Activated CD8-positive, alpha-beta memory T cell treated with anti-CD3 and anti-CD28 coated beads, Interleukin-2, amount 10 ng/mL, durations not matched to agents 7 days and 5 days (primary cell): ENCODE results near the gene COX4I2. TPM values are rescaled to one million over a fixed set of nuclear protein-coding genes. Genes with fewer than 3 reads are reported as not detected.

Source experiments
- ATAC-seq: fragments of 150-1000 bp; cut with Tn5 transposase; one replicate; pipeline ENCODE4 v1.10.0; 2021; ENCODE audit warnings: moderate library complexity
- CTCF ChIA-PET: fragments of 350-600 bp; sonication (Branson Sonifier 250); formaldehyde crosslinking; loops from one replicate; lab custom pipeline; 2021; ENCODE audit warnings: antibody characterized with exemption; lab: Charles Lee
- DNase-seq: peaks from one replicate; pipeline ENCODE4 v3.0.0-alpha.2; 2020
- H3K27ac Mint-ChIP-seq: one replicate; pipeline ENCODE4 v1.8.0; 2021; ENCODE audit warnings: mild to moderate bottlenecking, mixed read lengths
- H3K27me3 Mint-ChIP-seq: one replicate; pipeline ENCODE4 v1.8.0; 2021; ENCODE audit warnings: mixed read lengths
- H3K36me3 Mint-ChIP-seq: one replicate; pipeline ENCODE4 v1.8.0; 2021; ENCODE audit warnings: mild to moderate bottlenecking, mixed read lengths
- H3K4me1 Mint-ChIP-seq: one replicate; pipeline ENCODE4 v1.8.0; 2021; ENCODE audit warnings: mixed read lengths
- H3K4me3 Mint-ChIP-seq: one replicate; pipeline ENCODE4 v1.8.0; 2021; ENCODE audit warnings: mild to moderate bottlenecking, moderate library complexity, mixed read lengths
- H3K9me3 Mint-ChIP-seq: one replicate; pipeline ENCODE4 v1.8.0; 2022; ENCODE audit warnings: low read depth, mixed read lengths
- total RNA-seq, 2 experiments: library from RNA; stranded (reverse); gene quantifications; one replicate each; pipeline ENCODE4 v1.2.3, GENCODE V29; 2021

COX4I2 gene
- total RNA-seq, 2 experiments from 2014 or later, result not detected

- peaks cover 52% of the 10 kb centered on the region for H3K36me3 Mint-ChIP-seq
- DNase-seq (peak; percentile 92), ATAC-seq (peak; percentile 75)
- H3K9me3 Mint-ChIP-seq, result no peaks in the 10 kb centered on the region
- peak overlapping the region; percentile 97 for H3K27ac Mint-ChIP-seq
- H3K4me3 Mint-ChIP-seq, result peak overlapping the region; percentile 85
- H3K27me3 Mint-ChIP-seq, result no peaks in the 10 kb centered on the region
- CTCF ChIA-PET, result interaction anchor here (0.8 to 8.1 kb wide), 10 partner anchors 8 to 72 kb away, joined by 3 to 94 read pairs (median 10); partner anchors contain the start of genes BCL2L1 and TPX2
- H3K4me1 Mint-ChIP-seq, result peaks cover 93% of the 10 kb centered on the region
Observed at GRCh38 chr20:31675828-31676608, 38.3 kb downstream of the COX4I2 start.

DNA sequence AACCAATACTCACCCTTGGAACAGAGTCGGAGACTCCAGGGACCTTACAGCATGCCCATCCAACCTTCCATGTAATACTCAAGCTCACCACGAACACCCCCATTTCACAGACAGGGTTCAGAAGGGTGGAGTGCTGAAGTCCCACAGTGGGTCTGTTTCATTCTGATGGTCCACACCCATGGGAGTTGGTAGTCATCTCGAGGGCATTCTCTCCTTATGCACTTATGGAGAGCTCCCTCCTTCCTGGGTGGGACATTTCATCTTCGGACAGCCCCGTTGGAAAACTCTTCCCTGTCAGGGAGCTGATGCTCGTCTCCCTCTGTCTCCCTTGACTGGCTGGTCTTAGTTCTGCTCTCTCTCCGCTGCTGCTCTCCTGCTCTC is 38.9 kb downstream of the COX4I2 start:
- Mint-ChIP-seq H3K27me3 (no peaks in the 10 kb centered on the region), H3K4me1 (peaks cover 94% of the 10 kb centered on the region), H3K4me3 (peak overlapping the region; percentile 85), H3K36me3 (peaks cover 52% of the 10 kb centered on the region), H3K9me3 (no peaks in the 10 kb centered on the region), H3K27ac (peak overlapping the region; percentile 97)
- CTCF ChIA-PET, result interaction anchor here (0.9 to 8.1 kb wide), 8 partner anchors 8 to 72 kb away, joined by 3 to 94 read pairs (median 10); partner anchors contain the start of genes BCL2L1 and TPX2
- DNase-seq, result no peak
- no peak for ATAC-seq

- peak overlapping the region; percentile 78 for H3K27ac Mint-ChIP-seq
- H3K27me3 Mint-ChIP-seq, result no peaks in the 10 kb centered on the region
- no peak for DNase-seq
- CTCF ChIA-PET, result interaction anchor here (2.3 to 8.1 kb wide), 3 partner anchors 17 to 45 kb away, joined by 7 to 94 read pairs (median 93); partner anchors contain the start of gene BCL2L1
- ATAC-seq, result no peak
- H3K36me3 Mint-ChIP-seq, result peaks cover 51% of the 10 kb centered on the region
- H3K9me3 Mint-ChIP-seq, result no peaks in the 10 kb centered on the region
- H3K4me3 Mint-ChIP-seq, result no peak overlapping the region
- H3K4me1 Mint-ChIP-seq, result peaks cover 89% of the 10 kb centered on the region
Observed at GRCh38 chr20:31677553-31678260, 40.0 kb downstream of the COX4I2 start.

DNA sequence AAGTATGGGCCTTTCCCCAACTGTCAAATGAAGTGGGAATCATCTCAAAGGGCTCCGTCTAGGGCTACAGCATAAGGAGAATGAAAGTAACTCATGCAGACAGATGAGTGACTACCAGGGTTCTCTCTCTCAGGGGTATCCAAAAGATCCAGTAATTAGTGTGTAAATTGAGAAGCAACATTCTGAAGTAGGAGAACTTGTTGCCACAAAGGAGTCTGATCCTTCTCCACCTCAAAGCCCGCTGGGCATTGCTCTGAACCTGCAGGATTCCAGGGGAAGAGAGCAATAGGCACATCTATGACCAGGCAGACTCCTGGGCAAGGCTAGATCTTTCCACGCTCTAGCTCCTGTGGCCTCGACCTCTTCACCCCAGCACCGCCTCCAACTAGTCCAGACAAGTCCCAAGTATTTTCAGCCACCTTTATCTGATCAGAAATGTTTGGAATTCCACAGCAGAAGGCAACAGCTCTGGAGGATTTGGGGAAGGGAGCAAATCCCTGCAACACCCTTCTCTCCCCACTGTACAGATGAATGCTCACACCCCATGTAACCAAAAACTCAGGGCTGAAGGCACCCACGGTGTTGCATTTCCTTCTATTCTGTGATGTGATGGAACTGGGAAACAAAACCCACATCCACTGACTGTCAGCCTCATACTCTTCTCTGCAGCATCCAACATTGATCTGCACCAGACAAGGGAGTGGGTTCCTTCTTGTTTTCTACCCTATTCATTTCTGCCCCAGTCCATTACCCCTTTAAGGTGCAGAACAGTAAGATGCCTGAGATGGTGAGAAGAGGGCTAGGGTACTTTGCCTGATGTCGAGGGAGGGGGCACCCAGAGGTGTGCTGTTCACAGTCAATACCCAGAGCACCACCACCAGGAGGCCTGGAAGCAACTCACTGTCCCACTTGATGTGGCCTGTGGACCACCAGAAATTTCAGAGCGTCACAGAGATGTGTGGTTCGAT is 41.0 kb downstream of the COX4I2 start:
- H3K27me3 Mint-ChIP-seq, result no peaks in the 10 kb centered on the region
- ATAC-seq, result no peak
- H3K9me3 Mint-ChIP-seq, result no peaks in the 10 kb centered on the region
- peak overlapping the region; percentile 78 for H3K27ac Mint-ChIP-seq
- CTCF ChIA-PET, result interaction anchor here (1.3 to 8.1 kb wide), 6 partner anchors 9 to 44 kb away, joined by 3 to 94 read pairs (median 6); partner anchors contain the start of gene BCL2L1
- peaks cover 54% of the 10 kb centered on the region for H3K36me3 Mint-ChIP-seq
- no peak for DNase-seq
- H3K4me3 Mint-ChIP-seq, result no peak overlapping the region
- H3K4me1 Mint-ChIP-seq, result peaks cover 89% of the 10 kb centered on the region

- no peak overlapping the region for H3K4me3 Mint-ChIP-seq
- no peaks in the 10 kb centered on the region for H3K27me3 Mint-ChIP-seq
Observed at GRCh38 chr20:31679357-31680285, 41.9 kb downstream of the COX4I2 start.

GRCh38 chr20:31680286-31681127 is 42.8 kb downstream of the COX4I2 start:
- peaks cover 57% of the 10 kb centered on the region for H3K36me3 Mint-ChIP-seq
- H3K27me3 Mint-ChIP-seq, result no peaks in the 10 kb centered on the region
- ATAC-seq (no peak), DNase-seq (no peak)
- H3K27ac Mint-ChIP-seq, result peak overlapping the region; percentile 72
- H3K9me3 Mint-ChIP-seq, result no peaks in the 10 kb centered on the region
- CTCF ChIA-PET, result interaction anchor here (1.3 to 1.7 kb wide), 6 partner anchors 11 to 43 kb away, joined by 3 to 7 read pairs (median 5); no protein-coding TSS in a partner anchor
- H3K4me1 Mint-ChIP-seq, result peaks cover 87% of the 10 kb centered on the region
- H3K4me3 Mint-ChIP-seq, result no peak overlapping the region

More at GRCh38 chr20:31679357-31680285, 41.9 kb downstream of the COX4I2 start:
- H3K27ac Mint-ChIP-seq, result peak overlapping the region; percentile 78
- H3K9me3 Mint-ChIP-seq, result no peaks in the 10 kb centered on the region
- ATAC-seq (no peak), DNase-seq (no peak)
- CTCF ChIA-PET, result interaction anchor here (0.7 to 1.7 kb wide), 7 partner anchors 10 to 44 kb away, joined by 3 to 7 read pairs (median 4); no protein-coding TSS in a partner anchor
- peaks cover 89% of the 10 kb centered on the region for H3K4me1 Mint-ChIP-seq
- peaks cover 59% of the 10 kb centered on the region for H3K36me3 Mint-ChIP-seq

DNA sequence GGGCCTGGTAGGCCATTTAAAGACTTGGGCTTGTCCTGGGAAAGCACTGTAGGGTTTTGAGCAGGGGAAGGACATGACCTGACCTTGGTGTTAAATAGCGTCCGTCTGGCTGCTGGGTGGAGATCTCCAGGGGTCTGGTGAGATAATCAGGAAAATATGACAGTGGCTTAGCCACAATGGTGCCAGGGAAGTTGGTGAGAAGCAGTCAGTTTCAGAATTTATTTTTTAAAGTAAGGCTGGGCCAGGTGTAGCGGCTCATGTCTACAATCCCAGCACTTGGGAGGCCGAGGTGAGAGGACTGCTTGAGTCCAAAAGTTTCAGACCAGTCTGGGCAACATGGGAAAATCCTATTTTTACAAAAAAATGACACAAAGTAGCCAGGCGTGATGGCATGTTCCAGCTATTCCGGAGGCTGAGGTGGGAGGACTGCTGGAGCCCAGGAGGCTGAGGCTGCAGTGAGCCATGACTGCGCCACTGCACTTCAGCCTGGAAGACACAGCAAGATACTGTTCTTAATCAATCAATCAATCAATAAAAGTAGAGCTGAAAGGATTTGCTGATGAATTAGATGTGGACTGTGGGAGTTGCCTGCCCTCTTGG is 43.5 kb downstream of the COX4I2 start:
- no peaks in the 10 kb centered on the region for H3K9me3 Mint-ChIP-seq
- ATAC-seq, result no peak
- CTCF ChIA-PET, result interaction anchor here (1.1 to 5.5 kb wide), 4 partner anchors 12 to 42 kb away, joined by 3 to 39 read pairs (median 18); partner anchors contain the start of gene BCL2L1
- DNase-seq, result no peak
- H3K27ac Mint-ChIP-seq, result peak overlapping the region; percentile 72
- no peaks in the 10 kb centered on the region for H3K27me3 Mint-ChIP-seq
- peaks cover 87% of the 10 kb centered on the region for H3K4me1 Mint-ChIP-seq
- no peak overlapping the region for H3K4me3 Mint-ChIP-seq
- H3K36me3 Mint-ChIP-seq, result peaks cover 58% of the 10 kb centered on the region

GRCh38 chr20:31681769-31682168 is 44.1 kb downstream of the COX4I2 start:
- Mint-ChIP-seq H3K9me3 (no peaks in the 10 kb centered on the region), H3K4me3 (no peak overlapping the region), H3K36me3 (peaks cover 60% of the 10 kb centered on the region), H3K27me3 (no peaks in the 10 kb centered on the region), H3K27ac (peak overlapping the region; percentile 40), H3K4me1 (peaks cover 87% of the 10 kb centered on the region)
- no peak for ATAC-seq
- CTCF ChIA-PET, result interaction anchor here (1.1 to 5.5 kb wide), 5 partner anchors 11 to 41 kb away, joined by 3 to 39 read pairs (median 4); partner anchors contain the start of gene BCL2L1
- DNase-seq, result no peak

GRCh38 chr20:31682352-31682751 is 44.6 kb downstream of the COX4I2 start:
- H3K4me1 Mint-ChIP-seq, result peaks cover 88% of the 10 kb centered on the region
- peaks cover 63% of the 10 kb centered on the region for H3K36me3 Mint-ChIP-seq
- no peaks in the 10 kb centered on the region for H3K27me3 Mint-ChIP-seq
- DNase-seq, result no peak
- peak overlapping the region; percentile 25 for H3K27ac Mint-ChIP-seq
- H3K9me3 Mint-ChIP-seq, result no peaks in the 10 kb centered on the region
- CTCF ChIA-PET, result interaction anchor here (0.9 to 5.5 kb wide), 6 partner anchors 11 to 69 kb away, joined by 3 to 39 read pairs (median 4); partner anchors contain the start of gene BCL2L1
- ATAC-seq, result no peak
- H3K4me3 Mint-ChIP-seq, result no peak overlapping the region

DNA sequence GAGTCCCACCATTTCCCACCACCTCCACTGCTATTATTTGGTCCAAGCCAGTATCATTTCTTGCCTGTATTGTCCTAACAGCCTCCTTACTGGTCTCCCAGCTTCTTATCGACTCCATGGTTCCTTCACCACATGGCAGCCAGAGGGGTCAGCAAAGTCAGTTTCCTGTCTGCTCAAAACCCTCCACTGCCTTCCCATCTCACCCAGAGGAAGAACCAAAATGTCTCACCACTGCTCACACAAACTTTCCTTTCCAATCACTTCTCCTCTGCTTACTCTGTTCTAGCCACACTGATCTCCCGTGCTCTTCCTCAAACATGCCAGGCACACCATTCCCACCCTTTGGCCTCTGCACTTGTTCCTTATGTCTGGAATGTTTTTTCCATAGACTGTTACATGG is 45.2 kb downstream of the COX4I2 start:
- Mint-ChIP-seq H3K27ac (peak overlapping the region; percentile 80), H3K27me3 (no peaks in the 10 kb centered on the region), H3K36me3 (peaks cover 62% of the 10 kb centered on the region), H3K4me1 (peaks cover 83% of the 10 kb centered on the region), H3K9me3 (no peaks in the 10 kb centered on the region), H3K4me3 (no peak overlapping the region)
- CTCF ChIA-PET, result interaction anchor here (0.9 to 5.5 kb wide), 4 partner anchors 22 to 70 kb away, joined by 3 to 39 read pairs (median 17); partner anchors contain the start of gene BCL2L1
- ATAC-seq (no peak), DNase-seq (no peak)
